Skeletal muscle tissue (tissue), 4 donors: ENCODE measurements around the gene GPC6. TPM values are rescaled to one million over a fixed set of nuclear protein-coding genes. Genes with fewer than 3 reads are reported as not detected.

Experiments
- H3K27ac ChIP-seq: one replicate; pipeline ENCODE4 v1.7.0; 2013; ENCODE audit warnings: mild to moderate bottlenecking, low read depth, low read length, inconsistent platforms
- H3K27me3 ChIP-seq, 3 donors: one replicate each; pipeline ENCODE4 v1.7.0; 2013; ENCODE audit warnings: low read length in 3 of 3; ENCODE audit not compliant: control insufficient read depth in 3 of 3, insufficient read depth in 3 of 3
- H3K36me3 ChIP-seq, 3 donors: one replicate each; pipeline ENCODE4 v1.7.0; 2013; ENCODE audit warnings: low read length in 3 of 3; ENCODE audit not compliant: control insufficient read depth in 3 of 3, insufficient read depth in 3 of 3
- H3K4me1 ChIP-seq, 3 donors: one replicate each; pipeline ENCODE4 v1.7.0; 2013; ENCODE audit warnings: low read length in 3 of 3, mild to moderate bottlenecking in 3 of 3; ENCODE audit not compliant: control insufficient read depth in 3 of 3, insufficient read depth in 3 of 3
- H3K4me3 ChIP-seq, 3 donors: one replicate each; pipeline ENCODE4 v1.7.0; 2013; ENCODE audit warnings: low read length in 3 of 3
- H3K9ac ChIP-seq, 3 donors: one replicate each; pipeline ENCODE4 v1.7.0; 2013; ENCODE audit warnings: low read length in 3 of 3, mild to moderate bottlenecking in 3 of 3, moderate library complexity in 2 of 3, low read depth in 1 of 3
- H3K9me3 ChIP-seq, 3 donors: one replicate each; pipeline ENCODE4 v1.7.0; 2013; ENCODE audit warnings: low read length in 3 of 3; ENCODE audit not compliant: control insufficient read depth in 3 of 3
- total RNA-seq: library from RNA; depleted of rRNA; stranded (reverse); fragments of >200 nt; gene quantifications from one replicate; pipeline ENCODE4 v1.2.3, GENCODE V29; 2014
- donor health status: Osteomylitis.

Gene GPC6
- total RNA-seq, 1 donor from 2014 or later, result 7.8 TPM

GRCh38 chr13:94160875-94161274 lies 934.3 kb downstream of the GPC6 start:
- Histone ChIP-seq H3K36me3 (no peaks in the 10 kb centered on the region), H3K4me1 (peaks cover 0 to 3% (median 0%) of the 10 kb centered on the region in 3 donors), H3K27me3 (no peaks in the 10 kb centered on the region), H3K4me3 (no peak overlapping the region), H3K9ac (no peak overlapping the region), H3K9me3 (no peaks in the 10 kb centered on the region), H3K27ac (no peak overlapping the region)

- no peak overlapping the region for H3K27ac ChIP-seq
- H3K4me1 ChIP-seq, result peaks cover 0 to 3% (median 0%) of the 10 kb centered on the region in 3 donors
- H3K9me3 ChIP-seq, result no peaks in the 10 kb centered on the region
These were observed 935.7 kb downstream of the GPC6 start for GRCh38 chr13:94162289-94162688.

GRCh38 chr13:94163535-94163934 lies 936.9 kb downstream of the GPC6 start:
- Histone ChIP-seq H3K27ac (no peak overlapping the region), H3K27me3 (no peaks in the 10 kb centered on the region), H3K4me1 (no peaks in the 10 kb centered on the region), H3K4me3 (no peak overlapping the region), H3K9ac (no peak overlapping the region), H3K9me3 (no peaks in the 10 kb centered on the region), H3K36me3 (no peaks in the 10 kb centered on the region)

More at GRCh38 chr13:94162289-94162688, 935.7 kb downstream of the GPC6 start:
- H3K9ac ChIP-seq, result no peak overlapping the region
- H3K27me3 ChIP-seq, result no peaks in the 10 kb centered on the region
- H3K4me3 ChIP-seq, result no peak overlapping the region
- H3K36me3 ChIP-seq, result no peaks in the 10 kb centered on the region

- no peaks in the 10 kb centered on the region for H3K4me1 ChIP-seq
- H3K9ac ChIP-seq, result no peak overlapping the region
- H3K27me3 ChIP-seq, result no peaks in the 10 kb centered on the region
- no peak overlapping the region for H3K4me3 ChIP-seq
- no peaks in the 10 kb centered on the region for H3K9me3 ChIP-seq
- H3K36me3 ChIP-seq, result no peaks in the 10 kb centered on the region
- H3K27ac ChIP-seq, result no peak overlapping the region
These were observed 942.3 kb downstream of the GPC6 start for GRCh38 chr13:94168783-94169453.

- H3K27ac ChIP-seq, result no peak overlapping the region
- no peaks in the 10 kb centered on the region for H3K36me3 ChIP-seq
- no peaks in the 10 kb centered on the region for H3K27me3 ChIP-seq
- H3K9me3 ChIP-seq, result no peaks in the 10 kb centered on the region
- H3K4me3 ChIP-seq, result no peak overlapping the region
- no peaks in the 10 kb centered on the region for H3K4me1 ChIP-seq
- H3K9ac ChIP-seq, result no peak overlapping the region
These were observed 943.0 kb downstream of the GPC6 start for GRCh38 chr13:94169454-94170144.

GRCh38 chr13:94170145-94170571 lies 943.6 kb downstream of the GPC6 start:
- Histone ChIP-seq H3K4me3 (no peak overlapping the region), H3K27ac (no peak overlapping the region), H3K36me3 (no peaks in the 10 kb centered on the region), H3K4me1 (no peaks in the 10 kb centered on the region), H3K9me3 (no peaks in the 10 kb centered on the region), H3K9ac (no peak overlapping the region), H3K27me3 (no peaks in the 10 kb centered on the region)

GRCh38 chr13:94172416-94172815 lies 945.8 kb downstream of the GPC6 start:
- no peak overlapping the region for H3K9ac ChIP-seq
- no peaks in the 10 kb centered on the region for H3K36me3 ChIP-seq
- no peaks in the 10 kb centered on the region for H3K4me1 ChIP-seq
- no peak overlapping the region for H3K27ac ChIP-seq
- H3K9me3 ChIP-seq, result no peaks in the 10 kb centered on the region
- no peaks in the 10 kb centered on the region for H3K27me3 ChIP-seq
- H3K4me3 ChIP-seq, result no peak overlapping the region

GRCh38 chr13:94173312-94173854 lies 946.8 kb downstream of the GPC6 start:
- H3K9ac ChIP-seq, result no peak overlapping the region
- no peak overlapping the region for H3K27ac ChIP-seq
- no peaks in the 10 kb centered on the region for H3K36me3 ChIP-seq
- no peaks in the 10 kb centered on the region for H3K27me3 ChIP-seq
- H3K4me3 ChIP-seq, result no peak overlapping the region
- no peaks in the 10 kb centered on the region for H3K4me1 ChIP-seq
- H3K9me3 ChIP-seq, result no peaks in the 10 kb centered on the region

GRCh38 chr13:94174009-94174408 lies 947.4 kb downstream of the GPC6 start:
- H3K9me3 ChIP-seq, result no peaks in the 10 kb centered on the region
- H3K4me1 ChIP-seq, result no peaks in the 10 kb centered on the region
- H3K27ac ChIP-seq, result no peak overlapping the region
- H3K9ac ChIP-seq, result no peak overlapping the region
- no peaks in the 10 kb centered on the region for H3K27me3 ChIP-seq
- H3K36me3 ChIP-seq, result no peaks in the 10 kb centered on the region
- H3K4me3 ChIP-seq, result no peak overlapping the region

- no peaks in the 10 kb centered on the region for H3K9me3 ChIP-seq
- no peaks in the 10 kb centered on the region for H3K27me3 ChIP-seq
- no peak overlapping the region for H3K4me3 ChIP-seq
- H3K27ac ChIP-seq, result no peak overlapping the region
- no peaks in the 10 kb centered on the region for H3K4me1 ChIP-seq
- H3K36me3 ChIP-seq, result no peaks in the 10 kb centered on the region
- no peak overlapping the region for H3K9ac ChIP-seq
These were observed 948.5 kb downstream of the GPC6 start for GRCh38 chr13:94175076-94175475.
